HepG2 (cell line): ENCODE results near the gene P2RY6. TPM values are rescaled to one million over a fixed set of nuclear protein-coding genes. Genes with fewer than 3 reads are reported as not detected.

ENCODE experiments used
- CBX1 ChIP-seq: IDR thresholded peaks from one replicate; pipeline ENCODE4 v1.6.1; 2016; ENCODE audit warnings: antibody characterized with exemption, low read depth
- CBX5 ChIP-seq: sonication (generic); formaldehyde crosslinking; IDR thresholded peaks from 2 replicates; pipeline ENCODE4 v1.4.0; 2020; ENCODE audit warnings: missing genetic modification reagents, borderline replicate concordance
- DZIP1 ChIP-seq: sonication (generic); formaldehyde crosslinking; IDR thresholded peaks from 2 replicates; pipeline ENCODE4 v1.5.0; 2020; ENCODE audit warnings: mild to moderate bottlenecking, missing genetic modification reagents
- HNF1A ChIP-seq, 2 experiments: sonication (generic) in 1 of 2; formaldehyde crosslinking in 1 of 2; IDR thresholded peaks; 2 replicates each; pipeline versions ENCODE4 v1.4.0 to v1.6.1; 2016 to 2020; ENCODE audit warnings: borderline replicate concordance in 1 of 2, low read depth in 1 of 2, mild to moderate bottlenecking in 1 of 2, missing genetic modification reagents in 1 of 2
- HNF4A ChIP-seq: sonication (generic); formaldehyde crosslinking; IDR thresholded peaks from 2 replicates; pipeline ENCODE4 v1.4.0; 2020; ENCODE audit warnings: missing genetic modification reagents
- MAFG ChIP-seq: sonication (generic); formaldehyde crosslinking; IDR thresholded peaks from 2 replicates; pipeline ENCODE4 v1.5.1; 2020; ENCODE audit warnings: mild to moderate bottlenecking, missing genetic modification reagents
- NCOA2 ChIP-seq: sonication (generic); formaldehyde crosslinking; IDR thresholded peaks from 2 replicates; pipeline ENCODE4 v1.8.0; 2022; ENCODE audit warnings: inconsistent platforms
- PCBP1 ChIP-seq: fragments of 200-400 bp; formaldehyde crosslinking; IDR thresholded peaks from 2 replicates; pipeline ENCODE4 v1.6.1; 2017; ENCODE audit warnings: mild to moderate bottlenecking, low read depth, low read length, borderline replicate concordance
- SALL1 ChIP-seq: sonication (generic); formaldehyde crosslinking; IDR thresholded peaks from 2 replicates; pipeline ENCODE4 v1.8.0; 2022; ENCODE audit warnings: mild to moderate bottlenecking, missing genetic modification reagents
- STAG1 ChIP-seq: sonication (generic); formaldehyde crosslinking; IDR thresholded peaks from 2 replicates; pipeline ENCODE4 v1.4.0; 2020; ENCODE audit warnings: missing genetic modification reagents
- ZBTB2 ChIP-seq: sonication (generic); formaldehyde crosslinking; IDR thresholded peaks from 2 replicates; pipeline ENCODE4 v1.8.0; 2022; ENCODE audit warnings: low read depth, missing genetic modification reagents
- ZNF354B ChIP-seq: sonication (generic); formaldehyde crosslinking; IDR thresholded peaks from 2 replicates; pipeline ENCODE4 v1.8.0; 2022; ENCODE audit warnings: mild to moderate bottlenecking, missing genetic modification reagents
- ZNF496 ChIP-seq: sonication (generic); formaldehyde crosslinking; IDR thresholded peaks from 2 replicates; pipeline ENCODE4 v1.8.1; 2023; ENCODE audit warnings: mild to moderate bottlenecking, moderate library complexity, missing genetic modification reagents; ENCODE audit not compliant: insufficient replicate concordance
- polyA plus RNA-seq, 8 experiments: library from polyadenylated mRNA; depleted of rRNA in 3 of 8; stranded (reverse) in 7 of 8; unstranded in 1 of 8; fragments of >200 nt; fragmentation: Illumina TruSeq in 4 of 8; extraction: Trizol in 4 of 8; gene quantifications; 2 replicates each; pipeline versions ENCODE4 v1.2.1 to v1.2.3, GENCODE V29; 2011 to 2016; ENCODE audit warnings: low read depth in 4 of 8, missing spikeins in 1 of 8, mixed read lengths in 1 of 8; ENCODE audit not compliant: insufficient read depth in 1 of 8
- total RNA-seq, 5 experiments: library from RNA; depleted of rRNA; stranded (reverse); fragments of >200 nt; fragmentation: Illumina TruSeq; extraction: Trizol; gene quantifications; 2 replicates each; pipeline ENCODE4 v1.2.3, GENCODE V29; 2016; ENCODE audit warnings: low read depth in 1 of 5

P2RY6 gene
- total and polyA plus RNA-seq, 2 of the 13 experiments (the other 11 are each of a cell fraction or from before 2014, with no cell fraction given), result 0.09 to 0.29 TPM

GRCh38 chr11:73237471-73238290 is 34.5 kb upstream of the P2RY6 start (continued):
- TF ChIP-seq ZBTB2, result no peak
- no peak for TF ChIP-seq PCBP1
- no peak for TF ChIP-seq STAG1
- TF ChIP-seq ZNF496, result no peak
- TF ChIP-seq HNF4A (CRISPR knock-in tag), result peak; percentile 63
- TF ChIP-seq MAFG (CRISPR knock-in tag), result no peak; the same call in 1 of the 2 replicates
- peak; percentile 95 for TF ChIP-seq SALL1 (CRISPR knock-in tag)
- no peak for TF ChIP-seq DZIP1
- 0 out of 2 replicates have a peak, but pooled peaks have one; percentile 14 for TF ChIP-seq HNF1A (IDR thresholded peaks at IDR 0.05; ENCODE audit: low read depth)
- TF ChIP-seq HNF1A (CRISPR knock-in tag; IDR thresholded peaks at IDR 0.05; ENCODE audit: borderline replicate concordance), result peak; percentile 58; the same call in 1 of the 2 replicates
- TF ChIP-seq ZNF354B (CRISPR knock-in tag), result no peak
- peak; percentile 30 for TF ChIP-seq CBX1
- peak; percentile 17; the same call in 1 of the 2 replicates for TF ChIP-seq CBX5 (CRISPR knock-in tag)
- peak; percentile 80 for TF ChIP-seq NCOA2 (CRISPR knock-in tag)
